Astrocyte of the cerebellum (primary cell): ENCODE data around the gene ARHGAP22.

Source experiments
- DNase-seq: peaks from one replicate; pipeline ENCODE4 v3.0.0-alpha.2; 2011; ENCODE audit warnings: low read depth
- H3K4me3 ChIP-seq: 2 replicates; pipeline ENCODE4 v1.5.1; 2011; ENCODE audit warnings: mild to moderate bottlenecking, low read depth, low read length, moderate library complexity
- CTCF ChIP-seq: IDR thresholded peaks from 2 replicates; pipeline ENCODE4 v1.5.1; 2012; ENCODE audit warnings: low read length, low read depth, moderate library complexity, mild to moderate bottlenecking; ENCODE audit errors: missing control alignments
- in situ Hi-C: cut with HindIII; loops from 2 replicates; pipeline ENCODE4 v1.10.0; 2017; ENCODE audit warnings: low sequenced_read_pairs

The ARHGAP22 gene

GRCh38 chr10:48455392-48456151 is 149.3 kb downstream of the ARHGAP22 start:
- no peak for TF ChIP-seq CTCF
- no peak for DNase-seq
- H3K4me3 ChIP-seq = no peak overlapping the region
- in situ Hi-C loops = no loop called here

GRCh38 chr10:48455055-48455391 is 149.8 kb downstream of the ARHGAP22 start:
- in situ Hi-C loops = no loop called here
- TF ChIP-seq CTCF = no peak
- no peak for DNase-seq
- H3K4me3 ChIP-seq = no peak overlapping the region

- no peak for DNase-seq
- TF ChIP-seq CTCF = no peak
- in situ Hi-C loops = no loop called here
- no peak overlapping the region for H3K4me3 ChIP-seq
Observed at GRCh38 chr10:48454302-48455054, 150.4 kb downstream of the ARHGAP22 start.

GRCh38 chr10:48453451-48454301 is 151.2 kb downstream of the ARHGAP22 start:
- in situ Hi-C loops = no loop called here
- H3K4me3 ChIP-seq = no peak overlapping the region
- no peak for TF ChIP-seq CTCF
- no peak for DNase-seq

- in situ Hi-C loops = no loop called here
- no peak for TF ChIP-seq CTCF
- H3K4me3 ChIP-seq = no peak overlapping the region
- no peak for DNase-seq
Observed at GRCh38 chr10:48452879-48453412, 151.9 kb downstream of the ARHGAP22 start.
